ENCODE data around the gene OR5AP2. TPM values are rescaled to one million over a fixed set of nuclear protein-coding genes. Genes with fewer than 3 reads are reported as not detected.

Gene OR5AP2
- total RNA-seq, 6 donors from 2014 or later = not detected

GRCh38 chr11:56659755-56660154 lies 17.5 kb upstream of the OR5AP2 start:
- WGBS, 2 donors = 14 to 23% methylated on average over 3 of the region's 3 CpGs
- TF ChIP-seq, protein P1, sequence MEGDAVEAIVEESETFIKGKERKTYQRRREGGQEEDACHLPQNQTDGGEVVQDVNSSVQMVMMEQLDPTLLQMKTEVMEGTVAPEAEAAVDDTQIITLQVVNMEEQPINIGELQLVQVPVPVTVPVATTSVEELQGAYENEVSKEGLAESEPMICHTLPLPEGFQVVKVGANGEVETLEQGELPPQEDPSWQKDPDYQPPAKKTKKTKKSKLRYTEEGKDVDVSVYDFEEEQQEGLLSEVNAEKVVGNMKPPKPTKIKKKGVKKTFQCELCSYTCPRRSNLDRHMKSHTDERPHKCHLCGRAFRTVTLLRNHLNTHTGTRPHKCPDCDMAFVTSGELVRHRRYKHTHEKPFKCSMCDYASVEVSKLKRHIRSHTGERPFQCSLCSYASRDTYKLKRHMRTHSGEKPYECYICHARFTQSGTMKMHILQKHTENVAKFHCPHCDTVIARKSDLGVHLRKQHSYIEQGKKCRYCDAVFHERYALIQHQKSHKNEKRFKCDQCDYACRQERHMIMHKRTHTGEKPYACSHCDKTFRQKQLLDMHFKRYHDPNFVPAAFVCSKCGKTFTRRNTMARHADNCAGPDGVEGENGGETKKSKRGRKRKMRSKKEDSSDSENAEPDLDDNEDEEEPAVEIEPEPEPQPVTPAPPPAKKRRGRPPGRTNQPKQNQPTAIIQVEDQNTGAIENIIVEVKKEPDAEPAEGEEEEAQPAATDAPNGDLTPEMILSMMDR (IDR thresholded peaks at IDR 0.05) = no peak
- TF ChIP-seq POLR2A (IDR thresholded peaks at IDR 0.05) (no peak), EP300 (IDR thresholded peaks at IDR 0.05) (no peak), POLR2AphosphoS5 (IDR thresholded peaks at IDR 0.05) (no peak)
- H3K27me3 ChIP-seq = no peaks in the 10 kb centered on the region
- no peaks in the 10 kb centered on the region for H3K36me3 ChIP-seq
- no peak for DNase-seq
- H3K27ac ChIP-seq = no peak overlapping the region
- H3K4me3 ChIP-seq = no peak overlapping the region
- H3K4me1 ChIP-seq = no peaks in the 10 kb centered on the region
- no peak for ATAC-seq (ENCODE audit: low FRiP score in 2 of 2)
- H3K9me3 ChIP-seq = no peaks in the 10 kb centered on the region

DNA sequence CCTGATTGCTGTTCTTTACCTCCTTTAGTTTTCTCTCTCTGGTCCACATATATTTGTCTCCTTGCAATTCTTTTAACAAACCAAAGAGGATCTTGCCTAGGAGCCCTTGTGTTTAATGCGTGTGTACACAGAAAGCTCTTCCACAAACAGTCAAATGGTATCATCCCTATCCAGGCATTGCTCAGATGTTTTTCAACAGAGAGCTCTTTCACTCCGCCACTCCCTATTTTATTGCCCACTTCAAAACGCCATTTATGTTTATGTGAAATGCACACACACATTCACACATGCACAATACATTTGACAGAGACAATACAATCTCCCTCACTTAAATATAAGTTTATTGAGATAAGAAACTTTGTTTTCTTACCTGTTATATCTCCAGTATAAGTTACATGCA lies 4.7 kb downstream of the OR5AP2 start:
- no peak for DNase-seq
- Histone ChIP-seq H3K36me3 (no peaks in the 10 kb centered on the region), H3K4me1 (no peaks in the 10 kb centered on the region), H3K27me3 (no peaks in the 10 kb centered on the region), H3K9me3 (no peaks in the 10 kb centered on the region), H3K4me3 (no peak overlapping the region), H3K27ac (no peak overlapping the region)
- 79 to 85% methylated on average over 3 of the region's 3 CpGs for WGBS, 2 donors
- TF ChIP-seq, protein P1 (IDR thresholded peaks at IDR 0.05) = no peak
- TF ChIP-seq EP300 (IDR thresholded peaks at IDR 0.05) (no peak), POLR2AphosphoS5 (IDR thresholded peaks at IDR 0.05) (no peak), POLR2A (IDR thresholded peaks at IDR 0.05) (no peak)
- ATAC-seq (ENCODE audit: low FRiP score in 2 of 2) = no peak

DNA sequence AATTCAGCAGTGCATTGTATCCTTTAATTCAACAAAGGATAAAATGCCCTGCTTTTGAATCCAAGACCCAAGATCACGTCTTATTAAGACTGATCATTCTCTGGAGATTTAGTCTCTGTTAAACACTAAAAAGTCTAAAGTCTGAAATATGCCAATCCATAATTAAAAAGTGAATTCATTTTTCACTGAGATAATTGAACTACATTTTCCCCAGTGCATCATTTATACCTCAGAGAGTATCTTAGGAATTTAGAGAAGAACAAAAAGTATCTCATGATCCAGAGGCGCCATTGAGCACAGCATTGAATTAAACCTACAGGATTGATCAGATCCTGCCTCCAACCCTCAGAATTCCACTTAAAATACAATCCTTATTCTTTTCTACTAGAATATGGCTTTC lies 5.4 kb downstream of the OR5AP2 start:
- H3K4me1 ChIP-seq = no peaks in the 10 kb centered on the region

GRCh38 chr11:56632329-56632728 lies 9.9 kb downstream of the OR5AP2 start:
- H3K27me3 ChIP-seq = no peaks in the 10 kb centered on the region
- no peak overlapping the region for H3K27ac ChIP-seq
- H3K4me3 ChIP-seq = no peak overlapping the region
- H3K36me3 ChIP-seq = no peaks in the 10 kb centered on the region
- TF ChIP-seq, protein P1 (IDR thresholded peaks at IDR 0.05) = no peak
- TF ChIP-seq POLR2A (IDR thresholded peaks at IDR 0.05) (no peak), POLR2AphosphoS5 (IDR thresholded peaks at IDR 0.05) (no peak)
- no peaks in the 10 kb centered on the region for H3K9me3 ChIP-seq
- ATAC-seq (ENCODE audit: low FRiP score in 2 of 2) = no peak
- no peaks in the 10 kb centered on the region for H3K4me1 ChIP-seq
- no peak for DNase-seq
- WGBS, 2 donors = 75 to 77% methylated on average over 2 of the region's 2 CpGs

More for the DNA sequence above, 5.4 kb downstream of the OR5AP2 start:
- Histone ChIP-seq H3K36me3 (no peaks in the 10 kb centered on the region), H3K27me3 (no peaks in the 10 kb centered on the region), H3K4me3 (no peak overlapping the region), H3K9me3 (no peaks in the 10 kb centered on the region), H3K27ac (no peak overlapping the region)
- no peak for DNase-seq
- TF ChIP-seq POLR2A (IDR thresholded peaks at IDR 0.05) = no peak
- TF ChIP-seq, protein P1 (IDR thresholded peaks at IDR 0.05) = no peak
- TF ChIP-seq POLR2AphosphoS5 (IDR thresholded peaks at IDR 0.05) = no peak
- no peak for TF ChIP-seq EP300 (IDR thresholded peaks at IDR 0.05)
- no peak for ATAC-seq (ENCODE audit: low FRiP score in 2 of 2)
- WGBS, 2 donors = 76 to 82% methylated on average over 2 of the region's 2 CpGs

DNA sequence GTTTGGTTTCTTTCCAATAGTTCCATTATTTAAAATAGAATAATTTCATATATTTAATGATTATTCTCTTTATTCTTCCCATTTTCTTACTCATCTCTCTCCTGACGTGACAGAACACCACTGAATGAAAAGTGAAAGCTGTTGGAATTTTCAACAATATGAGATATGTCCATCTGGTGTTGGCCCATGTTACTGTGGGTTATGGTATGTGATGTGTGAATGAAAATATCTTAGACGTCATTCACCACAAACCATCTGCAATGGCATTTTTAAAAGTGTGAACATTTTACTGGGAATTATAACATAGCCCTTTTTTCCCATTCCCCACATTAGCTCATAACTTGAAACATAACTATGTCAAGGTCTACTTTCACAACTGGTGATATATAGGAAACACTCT lies 16.3 kb downstream of the OR5AP2 start:
- H3K4me1 ChIP-seq = no peaks in the 10 kb centered on the region
- ATAC-seq (ENCODE audit: low FRiP score in 2 of 2) (no peak), DNase-seq (no peak)
- H3K27me3 ChIP-seq = no peaks in the 10 kb centered on the region
- H3K4me3 ChIP-seq = no peak overlapping the region
- TF ChIP-seq, protein P1 (IDR thresholded peaks at IDR 0.05) = no peak
- TF ChIP-seq POLR2A (IDR thresholded peaks at IDR 0.05) = no peak
- no peak for TF ChIP-seq POLR2AphosphoS5 (IDR thresholded peaks at IDR 0.05)
- TF ChIP-seq EP300 (IDR thresholded peaks at IDR 0.05) = no peak
- H3K27ac ChIP-seq = no peak overlapping the region
- 52 to 71% methylated on average over 2 of the region's 2 CpGs for WGBS, 2 donors
- H3K9me3 ChIP-seq = no peaks in the 10 kb centered on the region
- H3K36me3 ChIP-seq = no peaks in the 10 kb centered on the region

Data from upper lobe of left lung (tissue), 6 donors.